ENCODE measurements around the gene HHAT. TPM values are rescaled to one million over a fixed set of nuclear protein-coding genes. Genes with fewer than 3 reads are reported as not detected.

HHAT gene
- polyA plus RNA-seq, 1 donor (not counting 4 experiments of a cell fraction or from before 2014, with no cell fraction given) = 3.8 TPM

DNA sequence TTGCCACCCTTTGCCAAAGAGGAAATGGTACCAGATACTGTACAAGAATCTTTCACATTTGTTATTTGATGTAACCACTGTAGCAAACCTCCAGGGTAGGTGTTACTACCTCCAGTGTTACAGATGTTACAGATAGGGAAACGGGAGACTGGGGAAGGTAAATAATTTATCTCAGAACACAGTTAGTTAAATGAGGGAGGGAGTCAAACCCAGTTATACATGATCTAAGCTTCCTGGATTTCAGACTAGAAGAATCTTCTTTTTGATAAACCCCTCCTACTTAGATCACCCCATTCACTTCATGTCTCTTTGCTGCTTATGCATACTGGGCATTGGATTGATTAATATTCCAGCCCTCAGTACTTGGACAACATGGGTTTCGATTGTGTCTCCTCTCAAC lies 276.4 kb downstream of the HHAT start:
- Histone ChIP-seq H3K36me3 (ENCODE audit: control insufficient read depth in 2 of 2, extremely low read depth in 1 of 2, insufficient read depth in 2 of 2, low read length in 2 of 2) (no peaks in the 10 kb centered on the region), H2AFZ (ENCODE audit: control insufficient read depth, low read length) (no peak overlapping the region), H3K4me3 (ENCODE audit: control insufficient read depth in 2 of 3, extremely low read depth in 1 of 3, insufficient read depth in 2 of 3, low read depth in 1 of 3, low read length in 3 of 3) (no peak overlapping the region), H3K4me1 (ENCODE audit: control insufficient read depth, extremely low read depth, insufficient read depth, low read length) (no peaks in the 10 kb centered on the region), H3K9me3 (ENCODE audit: control insufficient read depth, low read depth, low read length) (no peaks in the 10 kb centered on the region), H3K9me1 (ENCODE audit: control insufficient read depth, extremely low read depth, insufficient read depth, low read length) (no peaks in the 10 kb centered on the region), H4K20me1 (ENCODE audit: control insufficient read depth, extremely low read depth, insufficient read depth, low read length) (no peaks in the 10 kb centered on the region), H3K27me3 (ENCODE audit: control insufficient read depth, extremely low read depth, insufficient read depth, low read length) (no peaks in the 10 kb centered on the region), H3K4me2 (ENCODE audit: control insufficient read depth, extremely low read depth, insufficient read depth, low read depth, low read length) (no peak overlapping the region), H3K27ac (ENCODE audit: control insufficient read depth, insufficient read depth, low read length) (no peak overlapping the region), H3K9ac (ENCODE audit: control insufficient read depth, extremely low read depth, insufficient read depth, low read length) (no peak overlapping the region), H3K79me2 (ENCODE audit: control insufficient read depth, insufficient read depth, low read length) (no peaks in the 10 kb centered on the region)
- no peak for DNase-seq (ENCODE audit: low read depth, low spot score)
- no peak for FAIRE-seq
- dilution Hi-C loops (cut with MboI; ENCODE audit: extremely low pct_ligation_motif_present, low sequenced_read_pairs) = no loop called here
- TF ChIP-seq, protein P1, sequence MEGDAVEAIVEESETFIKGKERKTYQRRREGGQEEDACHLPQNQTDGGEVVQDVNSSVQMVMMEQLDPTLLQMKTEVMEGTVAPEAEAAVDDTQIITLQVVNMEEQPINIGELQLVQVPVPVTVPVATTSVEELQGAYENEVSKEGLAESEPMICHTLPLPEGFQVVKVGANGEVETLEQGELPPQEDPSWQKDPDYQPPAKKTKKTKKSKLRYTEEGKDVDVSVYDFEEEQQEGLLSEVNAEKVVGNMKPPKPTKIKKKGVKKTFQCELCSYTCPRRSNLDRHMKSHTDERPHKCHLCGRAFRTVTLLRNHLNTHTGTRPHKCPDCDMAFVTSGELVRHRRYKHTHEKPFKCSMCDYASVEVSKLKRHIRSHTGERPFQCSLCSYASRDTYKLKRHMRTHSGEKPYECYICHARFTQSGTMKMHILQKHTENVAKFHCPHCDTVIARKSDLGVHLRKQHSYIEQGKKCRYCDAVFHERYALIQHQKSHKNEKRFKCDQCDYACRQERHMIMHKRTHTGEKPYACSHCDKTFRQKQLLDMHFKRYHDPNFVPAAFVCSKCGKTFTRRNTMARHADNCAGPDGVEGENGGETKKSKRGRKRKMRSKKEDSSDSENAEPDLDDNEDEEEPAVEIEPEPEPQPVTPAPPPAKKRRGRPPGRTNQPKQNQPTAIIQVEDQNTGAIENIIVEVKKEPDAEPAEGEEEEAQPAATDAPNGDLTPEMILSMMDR (optimal IDR thresholded peaks at IDR 0.05 in 1 of 3, IDR thresholded peaks at IDR 0.05 in 1 of 3, conservative IDR thresholded peaks at IDR 0.05 in 1 of 3; ENCODE audit: extremely low read depth in 1 of 3, insufficient read depth in 2 of 3, low read length in 3 of 3) = no peak
- TF ChIP-seq EZH2 (IDR thresholded peaks at IDR 0.05; ENCODE audit: low read length) = no peak

DNA sequence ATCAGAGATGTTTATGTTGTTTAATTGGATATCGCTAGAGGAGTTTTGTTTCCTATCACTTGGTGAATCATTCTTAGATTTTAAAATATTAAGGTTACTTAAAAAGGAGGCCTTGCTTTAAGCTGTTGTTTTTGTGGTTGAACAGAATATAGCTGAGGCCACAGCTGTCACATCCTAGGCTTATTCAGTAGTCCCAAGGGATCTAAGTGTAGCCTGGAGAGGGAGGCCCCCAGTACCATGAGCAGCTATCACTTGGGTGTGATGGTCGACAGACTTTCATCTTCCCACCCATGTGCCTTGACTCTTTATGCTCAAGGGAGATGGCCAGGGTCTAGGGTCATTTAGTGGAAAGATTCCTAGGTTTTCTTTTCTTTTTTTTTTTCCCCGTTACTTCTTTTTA lies 278.7 kb downstream of the HHAT start:
- dilution Hi-C loops (cut with MboI; ENCODE audit: extremely low pct_ligation_motif_present, low sequenced_read_pairs) = no loop called here
- Histone ChIP-seq H3K9ac (ENCODE audit: control insufficient read depth, extremely low read depth, insufficient read depth, low read length) (no peak overlapping the region), H3K9me1 (ENCODE audit: control insufficient read depth, extremely low read depth, insufficient read depth, low read length) (no peaks in the 10 kb centered on the region), H4K20me1 (ENCODE audit: control insufficient read depth, extremely low read depth, insufficient read depth, low read length) (no peaks in the 10 kb centered on the region), H3K9me3 (ENCODE audit: control insufficient read depth, low read depth, low read length) (no peaks in the 10 kb centered on the region), H2AFZ (ENCODE audit: control insufficient read depth, low read length) (no peak overlapping the region), H3K36me3 (ENCODE audit: control insufficient read depth in 2 of 2, extremely low read depth in 1 of 2, insufficient read depth in 2 of 2, low read length in 2 of 2) (no peaks in the 10 kb centered on the region), H3K79me2 (ENCODE audit: control insufficient read depth, insufficient read depth, low read length) (no peaks in the 10 kb centered on the region), H3K27ac (ENCODE audit: control insufficient read depth, insufficient read depth, low read length) (no peak overlapping the region), H3K4me2 (ENCODE audit: control insufficient read depth, extremely low read depth, insufficient read depth, low read depth, low read length) (no peak overlapping the region), H3K4me1 (ENCODE audit: control insufficient read depth, extremely low read depth, insufficient read depth, low read length) (no peaks in the 10 kb centered on the region), H3K27me3 (ENCODE audit: control insufficient read depth, extremely low read depth, insufficient read depth, low read length) (no peaks in the 10 kb centered on the region), H3K4me3 (ENCODE audit: control insufficient read depth in 2 of 3, extremely low read depth in 1 of 3, insufficient read depth in 2 of 3, low read depth in 1 of 3, low read length in 3 of 3) (no peak overlapping the region)
- TF ChIP-seq, protein P1 (optimal IDR thresholded peaks at IDR 0.05 in 1 of 3, IDR thresholded peaks at IDR 0.05 in 1 of 3, conservative IDR thresholded peaks at IDR 0.05 in 1 of 3; ENCODE audit: extremely low read depth in 1 of 3, insufficient read depth in 2 of 3, low read length in 3 of 3) = no peak
- TF ChIP-seq EZH2 (IDR thresholded peaks at IDR 0.05; ENCODE audit: low read length) = no peak
- FAIRE-seq (no peak), DNase-seq (ENCODE audit: low read depth, low spot score) (no peak)
